MCF 10A (cell line): Measurements from ENCODE around the gene NAV1. TPM values are rescaled to one million over a fixed set of nuclear protein-coding genes. Genes with fewer than 3 reads are reported as not detected.

Experiments used
- BruUV-seq: library from RNA; stranded (reverse); fragments of 400-500 nt; replicated peaks from 2 replicates; lab custom pipeline; 2021; lab: Mats Ljungman, UMichigan
- CTCF ChIA-PET: fragments of 300-600 bp; sonication (Branson Sonifier 250); formaldehyde crosslinking; extraction: SDS; loops from one replicate; lab custom pipeline; 2021; ENCODE audit warnings: antibody characterized with exemption, inconsistent platforms; lab: Yijun Ruan, JAX
- POLR2A ChIA-PET: fragments of 300-600, 350-650 bp; sonication (Branson Sonifier 250); formaldehyde crosslinking; extraction: SDS; loops from one replicate; lab custom pipeline; 2020; ENCODE audit warnings: antibody characterized with exemption, inconsistent platforms; lab: Yijun Ruan, JAX
- DNase-seq: peaks from one replicate; pipeline ENCODE4 v3.0.0-alpha.2; 2018; ENCODE audit not compliant: unreplicated experiment
- H3K27ac Mint-ChIP-seq: one replicate; pipeline ENCODE4 v1.8.0; 2022; ENCODE audit warnings: mild to moderate bottlenecking, low read depth, mixed read lengths; ENCODE audit not compliant: unreplicated experiment
- H3K27me3 Mint-ChIP-seq: one replicate; pipeline ENCODE4 v1.8.0; 2022; ENCODE audit warnings: mixed read lengths; ENCODE audit not compliant: insufficient read depth, unreplicated experiment
- H3K36me3 Mint-ChIP-seq: one replicate; pipeline ENCODE4 v1.8.0; 2022; ENCODE audit warnings: mild to moderate bottlenecking, moderate library complexity, mixed read lengths; ENCODE audit not compliant: insufficient read depth, unreplicated experiment
- H3K4me1 Mint-ChIP-seq: one replicate; pipeline ENCODE4 v1.8.0; 2022; ENCODE audit warnings: mixed read lengths; ENCODE audit not compliant: insufficient read depth, unreplicated experiment
- H3K4me3 Mint-ChIP-seq: one replicate; pipeline ENCODE4 v1.8.0; 2022; ENCODE audit warnings: mild to moderate bottlenecking, moderate library complexity, mixed read lengths; ENCODE audit not compliant: unreplicated experiment
- H3K9me3 Mint-ChIP-seq: one replicate; pipeline ENCODE4 v1.8.0; 2022; ENCODE audit warnings: mixed read lengths; ENCODE audit not compliant: unreplicated experiment
- intact Hi-C: fragments of 100-400 bp; cut with micrococcal nuclease; formaldehyde crosslinking; loops from 2 replicates; pipeline ENCODE4 v1.14.1; 2022
- total RNA-seq: library from RNA; stranded (reverse); gene quantifications from 2 replicates; pipeline ENCODE4 v1.2.3, GENCODE V29; 2022
- TF ChIP-seq, protein P1 (sequence below): fragments of 200-600 bp; IDR thresholded peaks from one replicate; pipeline ENCODE4 v1.8.0; 2022; ENCODE audit warnings: antibody characterized with exemption, mild to moderate bottlenecking; ENCODE audit not compliant: unreplicated experiment

Gene NAV1
- total RNA-seq, 1 experiment from 2014 or later, result 34.9 TPM

DNA sequence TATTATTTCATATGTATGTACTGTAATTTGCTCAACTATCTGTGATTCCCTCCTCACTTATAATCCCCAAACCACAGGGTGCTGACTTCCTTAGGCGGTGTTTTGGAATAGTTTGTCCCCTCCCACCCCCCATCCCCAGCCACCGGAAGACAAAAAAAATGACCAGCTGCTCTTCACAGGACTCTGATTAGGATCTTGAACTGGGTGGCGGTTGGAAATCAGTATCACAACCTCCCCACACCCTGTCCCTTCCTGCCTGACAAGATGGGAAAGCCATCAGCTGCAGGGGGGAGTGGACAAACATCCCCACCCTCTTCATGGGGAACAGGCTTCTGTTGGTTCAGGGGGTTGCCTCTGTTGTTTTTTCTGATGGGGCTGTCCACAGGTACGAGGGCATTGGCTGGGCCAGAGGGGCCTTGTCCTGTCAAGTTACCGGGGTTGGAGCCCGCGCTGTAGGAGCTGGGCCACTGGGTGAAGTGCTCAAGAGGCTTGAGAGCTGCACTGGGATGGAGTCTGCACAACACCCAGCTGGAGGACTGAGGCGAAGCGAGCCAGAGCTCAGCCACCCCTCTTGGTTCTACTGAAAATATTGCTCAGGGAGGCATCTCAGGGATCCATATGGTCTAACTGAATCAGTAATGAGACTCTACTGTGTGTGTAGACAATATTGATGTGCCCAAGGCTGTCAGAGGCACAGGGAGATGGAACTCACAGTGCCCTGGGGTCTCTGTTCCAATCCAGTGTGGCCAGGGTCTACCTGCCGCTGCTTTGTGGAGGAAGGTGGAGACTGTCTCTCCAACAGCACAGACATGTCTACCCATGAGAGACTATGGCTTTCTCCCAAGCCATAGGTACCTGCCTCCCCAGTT lies 28.2 kb downstream of the NAV1 start:
- H3K9me3 Mint-ChIP-seq, result no peaks in the 10 kb centered on the region
- peaks cover 22% of the 10 kb centered on the region for H3K4me1 Mint-ChIP-seq
- H3K27me3 Mint-ChIP-seq, result no peaks in the 10 kb centered on the region
- intact Hi-C loops, result no loop called here
- no peak for DNase-seq
- peaks cover 3% of the 10 kb centered on the region for H3K36me3 Mint-ChIP-seq
- no peak overlapping the region for H3K4me3 Mint-ChIP-seq
- ChIA-PET POLR2A (interaction anchor here (1.1 kb wide), 1 partner anchor 77 kb away, joined by 3 read pairs; no protein-coding TSS in a partner anchor), CTCF (interaction anchor here (0.5 to 17.3 kb wide), 9 partner anchors 7 to 558 kb away, joined by 3 to 779 read pairs (median 4); no protein-coding TSS in a partner anchor)
- TF ChIP-seq, protein P1, sequence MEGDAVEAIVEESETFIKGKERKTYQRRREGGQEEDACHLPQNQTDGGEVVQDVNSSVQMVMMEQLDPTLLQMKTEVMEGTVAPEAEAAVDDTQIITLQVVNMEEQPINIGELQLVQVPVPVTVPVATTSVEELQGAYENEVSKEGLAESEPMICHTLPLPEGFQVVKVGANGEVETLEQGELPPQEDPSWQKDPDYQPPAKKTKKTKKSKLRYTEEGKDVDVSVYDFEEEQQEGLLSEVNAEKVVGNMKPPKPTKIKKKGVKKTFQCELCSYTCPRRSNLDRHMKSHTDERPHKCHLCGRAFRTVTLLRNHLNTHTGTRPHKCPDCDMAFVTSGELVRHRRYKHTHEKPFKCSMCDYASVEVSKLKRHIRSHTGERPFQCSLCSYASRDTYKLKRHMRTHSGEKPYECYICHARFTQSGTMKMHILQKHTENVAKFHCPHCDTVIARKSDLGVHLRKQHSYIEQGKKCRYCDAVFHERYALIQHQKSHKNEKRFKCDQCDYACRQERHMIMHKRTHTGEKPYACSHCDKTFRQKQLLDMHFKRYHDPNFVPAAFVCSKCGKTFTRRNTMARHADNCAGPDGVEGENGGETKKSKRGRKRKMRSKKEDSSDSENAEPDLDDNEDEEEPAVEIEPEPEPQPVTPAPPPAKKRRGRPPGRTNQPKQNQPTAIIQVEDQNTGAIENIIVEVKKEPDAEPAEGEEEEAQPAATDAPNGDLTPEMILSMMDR, result no peak
- no peak overlapping the region for H3K27ac Mint-ChIP-seq
- no TSS peak for BruUV-seq

DNA sequence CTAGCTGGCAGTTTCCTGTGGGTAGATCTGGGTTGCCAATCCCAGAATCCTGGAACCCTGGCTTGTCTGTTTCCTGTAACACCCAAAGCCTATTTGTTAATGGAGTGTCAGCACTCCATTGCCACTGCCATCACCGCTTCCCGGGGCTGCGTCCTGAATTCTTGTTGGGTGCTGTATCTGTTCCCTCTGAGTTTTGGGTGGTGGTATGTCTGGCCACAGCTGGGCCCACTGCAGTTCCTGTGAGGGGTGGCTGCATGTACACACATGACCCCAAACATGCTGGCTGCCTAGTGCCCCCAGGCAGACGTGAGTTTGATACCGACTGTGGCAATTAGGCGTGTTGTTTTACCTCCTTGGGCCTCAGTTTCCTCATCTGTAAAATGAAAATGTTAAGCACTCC lies 29.3 kb downstream of the NAV1 start:
- no peak for DNase-seq
- H3K4me1 Mint-ChIP-seq, result peaks cover 11% of the 10 kb centered on the region
- ChIA-PET CTCF (interaction anchor here (0.6 to 17.3 kb wide), 6 partner anchors 8 to 327 kb away, joined by 3 to 779 read pairs (median 23); no protein-coding TSS in a partner anchor), POLR2A (no interaction called here)
- intact Hi-C loops, result no loop called here
- no peaks in the 10 kb centered on the region for H3K36me3 Mint-ChIP-seq
- no peaks in the 10 kb centered on the region for H3K9me3 Mint-ChIP-seq
- no TSS peak for BruUV-seq
- no peak overlapping the region for H3K27ac Mint-ChIP-seq
- H3K4me3 Mint-ChIP-seq, result no peak overlapping the region
- TF ChIP-seq, protein P1, result no peak
- no peaks in the 10 kb centered on the region for H3K27me3 Mint-ChIP-seq

DNA sequence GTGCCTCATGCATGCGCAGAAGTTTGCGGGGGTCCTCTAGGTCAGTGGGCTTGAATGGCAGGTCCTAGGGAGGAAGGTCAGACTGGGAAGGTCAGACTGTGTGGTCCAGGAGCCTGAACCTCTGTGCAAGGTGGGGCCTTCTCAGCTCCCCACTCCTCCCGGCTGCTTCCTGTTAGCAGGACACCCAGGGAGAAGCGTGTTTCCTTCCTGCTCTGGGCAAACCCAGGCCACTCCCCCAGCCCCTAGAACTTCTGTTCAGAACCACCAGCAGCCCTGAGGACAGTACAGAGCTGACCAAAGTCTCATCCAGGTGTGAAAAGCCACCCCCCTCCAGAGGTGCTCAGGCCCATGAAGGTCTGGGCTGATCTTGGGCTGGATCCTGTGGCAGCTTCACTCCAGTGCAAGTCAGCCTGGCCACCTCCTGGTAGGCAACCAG lies 29.9 kb downstream of the NAV1 start:
- ChIA-PET CTCF (interaction anchor here (0.6 to 17.3 kb wide), 7 partner anchors 9 to 294 kb away, joined by 3 to 288 read pairs (median 3); no protein-coding TSS in a partner anchor), POLR2A (no interaction called here)
- no peak overlapping the region for H3K4me3 Mint-ChIP-seq
- TF ChIP-seq, protein P1, result no peak
- no peak for DNase-seq
- H3K9me3 Mint-ChIP-seq, result no peaks in the 10 kb centered on the region
- BruUV-seq, result no TSS peak
- H3K27ac Mint-ChIP-seq, result no peak overlapping the region
- intact Hi-C loops, result no loop called here
- H3K27me3 Mint-ChIP-seq, result no peaks in the 10 kb centered on the region
- H3K4me1 Mint-ChIP-seq, result peaks cover 10% of the 10 kb centered on the region
- no peaks in the 10 kb centered on the region for H3K36me3 Mint-ChIP-seq

DNA sequence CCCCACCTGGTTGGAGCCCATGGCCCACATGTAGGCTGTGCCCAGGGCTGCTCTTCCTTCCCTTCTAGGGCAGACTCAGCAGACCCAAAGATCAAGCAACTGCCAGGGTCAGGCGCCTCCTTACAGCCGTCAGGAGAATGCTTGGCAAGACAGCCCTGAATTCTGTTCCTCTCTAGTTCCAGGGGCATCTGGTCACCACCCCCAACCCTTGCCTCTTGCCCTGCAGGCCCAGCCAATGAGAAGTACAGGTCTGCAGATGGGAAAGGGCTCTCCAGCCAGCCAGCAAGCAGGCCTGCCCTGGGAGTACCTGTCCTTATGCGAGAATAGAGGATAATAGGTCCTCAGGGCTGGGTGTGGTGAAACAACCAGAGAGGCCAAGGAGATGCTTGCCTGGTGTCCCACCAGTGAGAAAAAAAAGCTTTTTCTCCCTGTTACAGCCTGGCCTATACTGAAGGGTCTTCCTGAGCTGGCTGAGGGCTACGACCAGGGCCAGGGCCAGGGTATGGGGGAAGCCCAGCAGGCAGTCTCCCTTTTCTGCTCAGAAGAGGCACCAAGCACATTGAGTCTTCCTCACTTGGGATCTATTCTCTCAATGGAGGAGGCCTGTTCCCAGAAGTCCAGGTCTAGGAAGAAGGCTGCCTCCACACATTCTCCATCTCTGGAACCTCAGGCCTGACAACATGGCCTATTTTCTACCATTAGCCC lies 31.4 kb downstream of the NAV1 start:
- H3K4me3 Mint-ChIP-seq, result no peak overlapping the region
- H3K27ac Mint-ChIP-seq, result no peak overlapping the region
- H3K36me3 Mint-ChIP-seq, result no peaks in the 10 kb centered on the region
- intact Hi-C loops, result no loop called here
- BruUV-seq, result no TSS peak
- H3K9me3 Mint-ChIP-seq, result no peaks in the 10 kb centered on the region
- ChIA-PET CTCF (interaction anchor here (1.5 to 17.3 kb wide), 5 partner anchors 10 to 220 kb away, joined by 3 to 288 read pairs (median 13); no protein-coding TSS in a partner anchor), POLR2A (interaction anchor here (0.6 kb wide), 1 partner anchor 126 kb away, joined by 3 read pairs; no protein-coding TSS in a partner anchor)
- DNase-seq, result no peak
- H3K27me3 Mint-ChIP-seq, result no peaks in the 10 kb centered on the region
- TF ChIP-seq, protein P1, result no peak
- peaks cover 10% of the 10 kb centered on the region for H3K4me1 Mint-ChIP-seq
